GM20431 (cell line): ENCODE measurements around the gene PPP1R2C.

Experiments
- in situ Hi-C: fragments of 300-500 bp; cut with MseI, MboI; formaldehyde crosslinking; loops from one replicate; pipeline ENCODE4 v1.15.0; 2020; ENCODE audit warnings: low sequenced_read_pairs; ENCODE audit not compliant: unreplicated experiment

PPP1R2C gene

GRCh38 chrX:42778096-42778495 lies at the start of gene PPP1R2C:
Gene PPP1R2C, minus strand, starts transcription at chrX:42778163. Its CDS starts 84 bp downstream, at chrX:42778079.
- in situ Hi-C loops: no loop called here

DNA sequence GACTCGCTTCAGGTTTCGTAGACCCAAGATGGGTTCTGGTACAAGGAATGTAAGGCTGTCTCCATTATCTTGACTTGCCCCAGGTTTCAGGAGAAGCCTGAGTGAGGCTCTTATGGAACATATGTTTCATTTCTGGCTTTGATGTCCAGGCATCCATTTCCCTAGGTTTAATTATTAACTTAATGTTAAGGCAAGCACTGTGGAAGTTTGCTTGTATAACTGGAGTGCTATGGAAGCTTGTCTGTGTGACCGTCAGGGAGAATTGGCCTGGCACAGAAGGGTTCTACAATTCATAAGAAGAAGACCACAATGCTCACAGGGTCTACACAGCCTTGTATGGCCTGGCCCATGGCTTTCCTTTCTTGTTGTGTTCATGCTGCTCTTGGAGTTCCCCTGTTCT lies 47.2 kb upstream of the PPP1R2C start:
- in situ Hi-C loops: no loop called here

DNA sequence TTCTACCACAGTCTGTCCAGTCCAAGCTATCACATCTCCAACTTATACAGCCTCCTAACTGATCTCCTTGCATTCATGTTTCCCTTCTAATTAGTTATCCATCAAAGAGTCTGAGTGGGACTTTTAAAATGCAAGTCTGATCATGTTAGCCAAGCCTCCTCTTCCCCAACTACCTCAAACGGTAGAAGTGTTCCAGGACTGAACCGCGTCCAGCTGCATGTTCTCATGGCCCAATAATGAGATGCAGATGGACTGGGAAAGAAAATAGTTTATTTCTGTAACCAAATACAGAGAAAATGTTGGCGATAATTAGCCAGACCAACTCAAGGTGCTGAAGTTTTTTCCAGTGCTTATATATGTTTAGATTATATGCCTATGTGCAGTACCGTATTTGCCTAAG lies 46.6 kb upstream of the PPP1R2C start:
- in situ Hi-C loops: no loop called here

- in situ Hi-C loops: no loop called here
Measured at GRCh38 chrX:42823443-42823842, 45.5 kb upstream of the PPP1R2C start.

- in situ Hi-C loops: no loop called here
Measured at GRCh38 chrX:42821803-42822443, 44.0 kb upstream of the PPP1R2C start.

GRCh38 chrX:42818151-42818921 lies 40.4 kb upstream of the PPP1R2C start:
- in situ Hi-C loops: no loop called here

DNA sequence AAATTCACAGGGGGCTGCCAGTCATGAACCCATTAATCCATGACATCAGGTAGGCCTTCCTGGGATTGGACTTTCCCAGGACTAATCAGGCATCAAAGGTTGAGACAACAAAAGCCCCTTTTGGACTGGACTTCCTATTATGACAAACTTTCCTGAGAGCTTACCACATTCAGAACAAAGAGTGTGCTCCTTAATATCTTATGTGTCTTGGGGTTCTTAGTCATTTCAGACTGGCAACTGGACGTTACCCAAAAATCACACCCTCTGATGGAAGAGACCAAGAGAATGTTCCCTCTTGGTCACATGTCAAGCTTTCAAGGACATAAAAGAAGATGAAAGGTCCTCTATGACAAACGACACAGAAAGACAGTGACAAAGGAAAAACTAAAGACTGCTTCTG lies 31.6 kb upstream of the PPP1R2C start:
- in situ Hi-C loops: no loop called here

- in situ Hi-C loops: no loop called here
Measured at GRCh38 chrX:42807393-42807792, 29.4 kb upstream of the PPP1R2C start.

GRCh38 chrX:42804524-42804923 lies 26.6 kb upstream of the PPP1R2C start:
- in situ Hi-C loops: no loop called here

DNA sequence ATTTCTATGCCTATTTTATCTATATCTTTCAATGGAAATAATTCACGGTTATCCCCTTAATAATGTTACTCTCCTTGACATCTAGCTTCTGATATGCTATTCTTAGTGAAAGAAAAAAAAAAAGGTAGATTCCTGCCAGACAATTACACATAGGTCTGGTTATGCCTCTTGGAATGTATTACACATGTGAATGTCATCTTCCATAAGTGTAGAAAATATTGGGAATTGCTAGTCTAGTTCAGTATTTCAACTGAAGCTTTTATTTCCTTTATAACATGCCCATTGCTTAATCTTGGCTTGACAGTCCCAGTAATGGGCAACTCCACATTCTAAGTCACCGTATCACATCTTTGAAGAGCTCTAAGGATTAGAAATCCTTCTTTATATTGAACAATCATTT lies 25.4 kb upstream of the PPP1R2C start:
- in situ Hi-C loops: no loop called here

GRCh38 chrX:42797651-42798269 lies 19.8 kb upstream of the PPP1R2C start:
- in situ Hi-C loops: no loop called here

DNA sequence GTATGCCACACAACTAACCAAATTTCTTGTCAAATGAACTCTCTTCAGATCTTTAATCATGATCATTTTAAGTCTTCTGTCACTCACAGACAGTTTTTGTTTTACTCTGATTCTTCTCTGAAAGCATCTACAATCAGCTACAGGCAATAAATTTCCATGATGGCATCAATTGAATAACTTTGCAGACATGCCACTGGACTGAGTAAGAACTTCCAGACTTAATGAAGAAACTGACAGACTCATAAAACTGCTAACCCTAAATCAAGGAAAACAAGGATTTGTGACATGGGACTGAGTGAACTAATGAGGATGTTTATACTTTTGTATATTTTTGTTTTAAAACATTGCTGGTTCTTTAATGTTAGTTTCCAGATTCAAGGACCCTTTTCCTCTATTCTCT lies 5.5 kb upstream of the PPP1R2C start:
- in situ Hi-C loops: no loop called here

DNA sequence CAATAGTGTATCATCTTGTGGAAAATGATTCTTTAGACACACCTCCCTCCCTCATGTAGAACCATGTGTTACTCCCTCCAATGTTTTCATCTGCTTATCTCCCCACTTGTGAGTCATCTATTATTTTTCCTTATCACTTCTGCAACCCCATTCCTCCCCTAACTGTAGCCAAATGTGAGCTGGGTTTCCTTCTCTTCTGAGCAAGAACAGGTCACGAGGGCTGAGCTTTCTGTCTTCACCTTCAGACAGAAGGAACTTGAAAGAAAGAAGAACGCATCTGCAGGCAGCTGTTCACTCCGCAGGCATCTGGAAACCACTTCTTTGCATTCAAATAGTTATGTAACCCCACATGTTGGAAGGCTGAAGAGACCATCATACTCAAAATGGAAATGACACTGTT lies 1.8 kb downstream of the PPP1R2C start:
- in situ Hi-C loops: no loop called here

DNA sequence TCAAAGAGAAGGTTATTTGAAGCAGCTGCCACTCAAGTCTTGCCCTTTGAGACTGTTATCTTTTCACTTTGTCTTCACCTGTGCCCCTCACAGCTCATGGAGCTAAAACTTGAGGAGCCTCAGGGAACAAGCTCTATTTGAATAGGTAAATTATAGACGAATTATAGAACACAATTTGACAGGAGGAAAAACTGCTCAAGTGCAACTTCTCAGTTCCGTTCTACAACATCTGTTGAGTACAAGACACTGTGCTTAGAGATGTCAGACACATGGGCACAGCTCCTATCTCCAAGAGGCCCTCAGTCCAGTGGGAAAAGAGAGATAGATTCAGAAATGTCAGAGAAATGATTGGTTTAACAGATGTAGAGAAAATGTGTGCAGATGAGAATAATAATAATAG lies 5.1 kb downstream of the PPP1R2C start:
- in situ Hi-C loops: no loop called here

DNA sequence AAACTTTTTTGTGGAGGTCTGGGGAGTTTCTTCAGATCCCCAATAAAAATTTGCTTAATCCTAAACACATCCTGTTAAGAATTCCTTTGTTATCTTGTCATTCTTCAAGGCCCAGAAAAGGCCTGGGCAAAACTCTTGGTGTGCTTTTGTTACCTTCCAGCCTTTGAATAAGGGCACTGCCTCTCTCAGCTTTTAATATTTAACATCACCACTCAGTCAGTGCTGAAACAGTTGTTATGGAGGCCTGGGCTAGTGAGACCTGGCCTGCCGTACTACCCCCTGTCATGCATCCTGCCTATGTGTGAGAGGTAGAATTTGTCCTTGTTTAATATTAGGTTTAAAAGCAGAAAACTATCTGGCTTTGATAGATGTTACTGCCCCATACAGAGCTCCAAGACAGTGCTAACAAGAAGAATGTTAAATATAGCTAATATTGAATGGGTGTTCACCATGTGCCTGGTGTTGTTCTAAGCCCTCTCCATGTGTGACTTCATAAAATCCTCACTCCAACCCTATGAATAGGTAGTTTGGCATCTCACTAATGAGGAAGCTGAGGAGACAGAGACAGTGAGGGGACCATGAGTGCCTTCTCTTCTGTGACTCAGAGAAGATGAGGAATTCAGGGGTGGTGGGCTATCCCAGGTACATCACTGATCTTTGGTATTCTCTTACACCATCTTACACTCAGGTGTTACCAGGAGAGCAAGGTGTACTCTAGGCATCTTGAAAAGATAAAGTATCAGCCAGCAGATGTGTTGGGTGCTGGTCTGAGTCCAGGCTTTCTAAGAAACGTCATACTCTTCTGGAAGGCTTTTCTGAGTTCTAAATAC lies 6.2 kb downstream of the PPP1R2C start:
- in situ Hi-C loops: no loop called here

- in situ Hi-C loops: no loop called here
Measured at GRCh38 chrX:42770566-42770965, 7.4 kb downstream of the PPP1R2C start.

DNA sequence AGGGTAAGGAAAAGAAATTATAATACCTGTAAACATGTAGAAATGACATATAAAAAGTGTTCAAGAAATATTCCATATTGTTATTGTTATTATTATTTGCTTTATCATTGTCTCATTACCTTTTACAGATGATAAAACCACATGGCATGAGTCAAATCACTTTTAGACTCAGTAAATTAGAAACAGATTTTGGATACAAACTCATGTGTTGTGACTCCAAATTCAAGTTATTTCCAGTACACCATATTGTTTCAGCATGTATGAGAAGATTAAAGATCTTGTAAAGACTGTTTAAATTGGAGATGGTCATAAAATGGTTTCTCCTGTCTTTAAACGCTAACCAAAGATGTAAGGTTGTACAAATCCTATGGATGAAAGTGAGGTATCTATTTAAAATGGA lies 18.1 kb downstream of the PPP1R2C start:
- in situ Hi-C loops: no loop called here

GRCh38 chrX:42755815-42756214 lies 22.1 kb downstream of the PPP1R2C start:
- in situ Hi-C loops: no loop called here

DNA sequence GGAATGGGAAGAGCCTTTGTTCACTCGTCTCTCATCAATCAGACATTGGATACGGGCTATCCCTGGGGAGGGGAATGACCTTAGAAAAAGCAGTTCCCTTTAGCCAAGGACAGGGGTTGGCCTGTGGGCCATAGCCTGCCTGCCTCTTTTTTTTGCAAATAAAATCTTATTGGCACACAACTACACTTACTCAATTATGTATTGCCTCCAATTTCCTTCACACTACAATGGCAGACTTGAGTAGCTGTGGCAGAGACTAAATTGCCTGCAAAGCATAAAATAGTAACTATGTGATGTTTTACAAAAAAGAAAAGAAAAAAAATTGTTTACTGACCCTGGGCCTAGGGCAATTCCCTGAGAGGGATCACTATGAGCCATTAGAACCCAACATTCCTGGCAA lies 23.4 kb downstream of the PPP1R2C start:
- in situ Hi-C loops: no loop called here

GRCh38 chrX:42754115-42754514 lies 23.8 kb downstream of the PPP1R2C start:
- in situ Hi-C loops: no loop called here

- in situ Hi-C loops: no loop called here
Measured at GRCh38 chrX:42752730-42753129, 25.2 kb downstream of the PPP1R2C start.
